H1 (cell line): ENCODE results near the gene CACNA1F. TPM values are rescaled to one million over a fixed set of nuclear protein-coding genes. Genes with fewer than 3 reads are reported as not detected.

Source experiments
- CTCF ChIA-PET: fragments of 300-600 bp; sonication (Branson Sonifier 250); formaldehyde crosslinking; loops from one replicate; lab custom pipeline; 2021; ENCODE audit not compliant: partially characterized antibody; lab: Charles Lee
- POLR2A ChIA-PET: fragments of 300-600 bp; sonication (Branson Sonifier 250); formaldehyde crosslinking; loops from one replicate; lab custom pipeline; 2021; ENCODE audit warnings: inconsistent platforms; ENCODE audit not compliant: partially characterized antibody; lab: Charles Lee
- DNase-seq, 2 experiments: peaks; one replicate each; pipeline versions ENCODE4 v3.0.0 to v3.0.0-alpha.2; 2010 to 2022; ENCODE audit warnings: low spot score in 2 of 2, low read depth in 1 of 2, mixed read lengths in 1 of 2
- FAIRE-seq: peaks from 2 replicates; lab custom pipeline; 2011; peaks lifted over from hg19 to GRCh38; lab: Jason Lieb, UNC
- H2AFZ ChIP-seq: 2 replicates; pipeline ENCODE4 v1.8.1; 2012; ENCODE audit warnings: low read length, inconsistent platforms
- H2AK5ac ChIP-seq: 2 replicates; pipeline ENCODE4 v1.6.1; 2013; ENCODE audit warnings: low read depth, low read length
- H2BK120ac ChIP-seq: replicated peaks from 2 replicates; pipeline ENCODE3; 2013; ENCODE audit warnings: low read depth, low read length, inconsistent platforms
- H2BK12ac ChIP-seq: 2 replicates; pipeline ENCODE4 v1.6.1; 2013; ENCODE audit warnings: low read depth, low read length
- H2BK15ac ChIP-seq: 2 replicates; pipeline ENCODE4 v1.6.1; 2013; ENCODE audit warnings: low read length
- H2BK20ac ChIP-seq: 2 replicates; pipeline ENCODE4 v1.6.1; 2013; ENCODE audit warnings: low read length
- H2BK5ac ChIP-seq: 2 replicates; pipeline ENCODE4 v1.6.1; 2013; ENCODE audit warnings: low read depth, low read length
- H3K14ac ChIP-seq: 2 replicates; pipeline ENCODE4 v1.6.1; 2013; ENCODE audit warnings: inconsistent platforms; ENCODE audit not compliant: insufficient read length
- H3K18ac ChIP-seq: 2 replicates; pipeline ENCODE4 v1.6.1; 2013; ENCODE audit warnings: low read length; ENCODE audit errors: extremely low read depth
- H3K23ac ChIP-seq: 2 replicates; pipeline ENCODE4 v1.6.1; 2013; ENCODE audit warnings: inconsistent platforms; ENCODE audit not compliant: insufficient read length
- H3K23me2 ChIP-seq: 2 replicates; pipeline ENCODE4 v1.6.1; 2013; ENCODE audit warnings: low read depth, low read length
- H3K27ac ChIP-seq: 2 replicates; pipeline ENCODE4 v1.6.1; 2011; ENCODE audit warnings: low read depth, low read length, inconsistent platforms
- H3K27me3 ChIP-seq, 4 experiments: replicated peaks in 1 of 4; 1 replicate in 1 of 4; 2 replicates in 3 of 4; pipeline versions ENCODE4 v1.6.1 to v1.8.1; 2011 to 2013; ENCODE audit warnings: low read length in 3 of 4, mild to moderate bottlenecking in 3 of 4, inconsistent platforms in 2 of 4, mixed read lengths in 2 of 4, moderate library complexity in 1 of 4; ENCODE audit not compliant: control insufficient read depth in 3 of 4, insufficient read depth in 3 of 4; ENCODE audit errors: extremely low read depth in 1 of 4
- H3K36me3 ChIP-seq, 4 experiments: 2 replicates each; pipeline versions ENCODE4 v1.6.1 to v1.8.1; 2011 to 2013; ENCODE audit warnings: mild to moderate bottlenecking in 4 of 4, low read length in 3 of 4, moderate library complexity in 2 of 4, control low read depth in 1 of 4, inconsistent platforms in 1 of 4; ENCODE audit not compliant: insufficient read depth in 4 of 4, control insufficient read depth in 2 of 4
- H3K4ac ChIP-seq: replicated peaks from 2 replicates; pipeline ENCODE3; 2013; ENCODE audit warnings: low read length, low read depth, mixed read lengths, inconsistent platforms; ENCODE audit not compliant: insufficient read length
- H3K4me1 ChIP-seq, 4 experiments: replicated peaks in 1 of 4; 1 replicate in 1 of 4; 2 replicates in 3 of 4; pipeline versions ENCODE4 v1.6.1 to v1.8.1; 2011 to 2013; ENCODE audit warnings: low read length in 3 of 4, inconsistent platforms in 2 of 4, mixed read lengths in 1 of 4; ENCODE audit not compliant: insufficient read depth in 4 of 4, control insufficient read depth in 3 of 4
- H3K4me2 ChIP-seq, 2 experiments: 2 replicates each; pipeline versions ENCODE4 v1.6.1 to v1.8.1; 2011 to 2013; ENCODE audit warnings: low read depth in 2 of 2, low read length in 2 of 2, control low read depth in 1 of 2, inconsistent platforms in 1 of 2, mild to moderate bottlenecking in 1 of 2; ENCODE audit not compliant: insufficient read depth in 1 of 2
- H3K4me3 ChIP-seq, 4 experiments: fragments of 200-600, 300-600 bp in 1 of 4; sonication (generic), shearing (Covaris generic), sonication (Bioruptor Twin) in 1 of 4; 2 replicates each; pipeline versions ENCODE4 v1.5.1 to v1.8.1; 2011 to 2016; ENCODE audit warnings: low read length in 4 of 4, low read depth in 3 of 4, control low read depth in 2 of 4, inconsistent platforms in 2 of 4, mild to moderate bottlenecking in 2 of 4, mixed read lengths in 1 of 4, moderate library complexity in 1 of 4; ENCODE audit not compliant: insufficient read depth in 2 of 4; ENCODE audit errors: extremely low read depth in 1 of 4
- H3K56ac ChIP-seq: replicated peaks from 2 replicates; pipeline ENCODE3; 2013; ENCODE audit warnings: low read depth, mild to moderate bottlenecking, mixed read lengths, low read length, inconsistent platforms; ENCODE audit not compliant: insufficient read length
- H3K79me1 ChIP-seq: 2 replicates; pipeline ENCODE4 v1.6.1; 2013; ENCODE audit warnings: low read depth, low read length, control low read depth
- H3K79me2 ChIP-seq, 2 experiments: 2 replicates each; pipeline versions ENCODE4 v1.6.1 to v1.8.1; 2012 to 2013; ENCODE audit warnings: low read length in 2 of 2, mild to moderate bottlenecking in 2 of 2, inconsistent platforms in 1 of 2; ENCODE audit not compliant: insufficient read depth in 2 of 2, control insufficient read depth in 1 of 2
- H3K9ac ChIP-seq, 4 experiments: replicated peaks in 1 of 4; 1 replicate in 1 of 4; 2 replicates in 3 of 4; pipeline versions ENCODE4 v1.6.1 to v1.8.1; 2011 to 2013; ENCODE audit warnings: low read depth in 3 of 4, low read length in 3 of 4, control low read depth in 2 of 4, mild to moderate bottlenecking in 2 of 4, moderate library complexity in 2 of 4, inconsistent platforms in 1 of 4; ENCODE audit errors: extremely low read depth in 1 of 4
- H3K9me3 ChIP-seq, 2 experiments: 2 replicates each; pipeline versions ENCODE4 v1.6.1 to v1.8.1; 2012 to 2013; ENCODE audit warnings: mild to moderate bottlenecking in 2 of 2, moderate library complexity in 2 of 2, control low read depth in 1 of 2, inconsistent platforms in 1 of 2, low read depth in 1 of 2, low read length in 1 of 2, mixed read lengths in 1 of 2; ENCODE audit not compliant: insufficient read depth in 2 of 2
- H4K20me1 ChIP-seq, 2 experiments: replicated peaks in 1 of 2; 2 replicates each; pipeline versions ENCODE3 to v1.8.1; 2011 to 2013; ENCODE audit warnings: inconsistent platforms in 2 of 2, low read length in 2 of 2, mild to moderate bottlenecking in 1 of 2; ENCODE audit not compliant: insufficient read depth in 2 of 2, control insufficient read depth in 1 of 2
- H4K5ac ChIP-seq: 2 replicates; pipeline ENCODE4 v1.6.1; 2013; ENCODE audit warnings: low read length, low read depth, mixed read lengths, inconsistent platforms; ENCODE audit not compliant: insufficient read length
- H4K8ac ChIP-seq: 2 replicates; pipeline ENCODE4 v1.8.0; 2013; ENCODE audit warnings: mild to moderate bottlenecking, moderate library complexity, low read length, inconsistent platforms; ENCODE audit not compliant: insufficient read depth; ENCODE audit errors: extremely low read depth
- H4K91ac ChIP-seq: replicated peaks from 2 replicates; pipeline ENCODE3; 2013; ENCODE audit warnings: low read length, mixed read lengths, inconsistent platforms; ENCODE audit not compliant: insufficient read length
- POLR2A ChIP-seq, 2 experiments: IDR thresholded peaks; 1 replicate in 1 of 2; 2 replicates in 1 of 2; pipeline ENCODE4 v1.6.1; 2011; ENCODE audit warnings: low read depth in 2 of 2, low read length in 2 of 2, mild to moderate bottlenecking in 2 of 2; ENCODE audit errors: control extremely low read depth in 1 of 2
- WGBS, 2 experiments: shearing (Covaris generic) in 1 of 2; methylation state at CpG; one replicate each; pipeline versions ENCODE4 v1.1.6 to v1.1.7; 2013 to 2015; ENCODE audit warnings: low lambda C conversion rate in 2 of 2, mixed read lengths in 2 of 2, inconsistent platforms in 1 of 2, low coverage in 1 of 2, missing lambda C conversion rate in 1 of 2; ENCODE audit not compliant: insufficient replicate concordance in 2 of 2, insufficient coverage in 1 of 2, insufficient read length in 1 of 2; ENCODE audit errors: extremely low coverage in 1 of 2, missing lambda C conversion rate in 1 of 2; 5-methylcytosine and 5-hydroxymethylcytosine counted together
- polyA plus RNA-seq, 7 experiments: library from polyadenylated mRNA; depleted of rRNA in 3 of 7; stranded (reverse) in 5 of 7; unstranded in 2 of 7; fragments of >200 nt in 5 of 7; fragments of 200-250 nt in 2 of 7; gene quantifications; 1 replicate in 5 of 7; 2 replicates in 1 of 7; 4 replicates in 1 of 7; pipeline versions ENCODE4 v1.2.1 to v1.2.3, GENCODE V29; 2011 to 2013; ENCODE audit warnings: missing spikeins in 2 of 7, mixed read lengths in 2 of 7
- total RNA-seq: library from RNA; stranded (reverse); fragmentation: NEBNext Ultra II Directional; extraction: Animal tissue kit (Norgen Biotek cat#: 25700); gene quantifications from 2 replicates; pipeline ENCODE4 v1.2.1, GENCODE V29; 2021

The CACNA1F gene
- total and polyA plus RNA-seq, 2 of the 8 experiments (the other 6 are each of a cell fraction or from before 2014, with no cell fraction given) = 0.59 to 0.84 TPM

DNA sequence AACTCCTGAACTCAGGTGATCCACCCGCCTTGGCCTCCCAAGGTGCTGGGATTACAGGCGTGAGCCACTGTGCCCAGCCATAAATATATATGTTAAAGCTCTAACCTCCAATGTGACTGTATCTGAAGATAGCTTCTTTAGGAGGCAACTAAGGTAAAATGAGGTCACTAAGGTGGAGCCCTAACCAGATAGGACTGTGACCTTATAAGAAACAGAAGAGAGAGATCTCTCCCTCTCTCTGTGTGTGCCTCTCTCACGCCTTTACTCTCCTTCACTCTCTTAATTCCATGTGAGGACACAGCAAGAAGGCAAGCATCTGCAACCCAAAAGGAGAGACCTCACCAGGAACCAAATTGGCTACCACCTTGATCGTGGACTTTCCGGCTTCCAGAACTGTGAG, 71.5 kb downstream of the CACNA1F start:
- no peaks in the 10 kb centered on the region for H3K36me3 ChIP-seq
- H2BK20ac ChIP-seq = no peak overlapping the region
- H3K79me1 ChIP-seq = no peaks in the 10 kb centered on the region
- H3K9me3 ChIP-seq = no peaks in the 10 kb centered on the region
- 80% methylated on average over 3 of the region's 5 CpGs; no CpG with 5 or more reads in 1 of the 2 experiments for WGBS, 2 experiments
- no peaks in the 10 kb centered on the region for H4K20me1 ChIP-seq
- H3K18ac ChIP-seq = no peak overlapping the region
- DNase-seq (no peak), FAIRE-seq (no peak)
- H3K56ac ChIP-seq = no peak overlapping the region
- no peak overlapping the region for H3K23ac ChIP-seq
- H3K9ac ChIP-seq = no peak overlapping the region
- no peak overlapping the region for H2BK15ac ChIP-seq
- ChIA-PET CTCF (interaction anchor here (0.6 to 1.6 kb wide), 2 partner anchors 19 to 29 kb away, joined by 3 to 5 read pairs; no protein-coding TSS in a partner anchor), POLR2A (no interaction called here)
- no peak overlapping the region for H3K4me2 ChIP-seq
- H2AK5ac ChIP-seq = no peak overlapping the region
- H3K27ac ChIP-seq = no peak overlapping the region
- no peak overlapping the region for H4K5ac ChIP-seq
- no peak overlapping the region for H2AFZ ChIP-seq
- H4K91ac ChIP-seq = no peak overlapping the region
- no peak overlapping the region for H2BK120ac ChIP-seq
- no peak overlapping the region for H3K4me3 ChIP-seq
- H3K4ac ChIP-seq = no peak overlapping the region
- H3K27me3 ChIP-seq = peaks cover 1 to 11% (median 8%) of the 10 kb centered on the region in 4 experiments; a peak in 6 of 7 replicates
- no peak overlapping the region for H3K14ac ChIP-seq
- peaks cover 4% of the 10 kb centered on the region; the same call in 1 of the 2 replicates for H3K23me2 ChIP-seq
- H3K79me2 ChIP-seq = no peaks in the 10 kb centered on the region
- no peak overlapping the region for H2BK12ac ChIP-seq
- peaks cover 0 to 4% (median under 1%) of the 10 kb centered on the region in 4 experiments; a peak in 2 of 7 replicates for H3K4me1 ChIP-seq
- H4K8ac ChIP-seq = no peak overlapping the region
- no peak overlapping the region for H2BK5ac ChIP-seq
- no peak for TF ChIP-seq POLR2A (IDR thresholded peaks at IDR 0.05; ENCODE audit: control extremely low read depth in 1 of 2, low read depth in 2 of 2, low read length in 2 of 2)
